ENCODE results near the gene KCTD5.

- no peak for TF ChIP-seq EZH2 (IDR thresholded peaks at IDR 0.05; ENCODE audit: low read depth, low read length, severe bottlenecking)
- no peak for TF ChIP-seq POLR2A (IDR thresholded peaks at IDR 0.05; ENCODE audit: control extremely low read depth in 1 of 2, low read depth in 2 of 2, low read length in 2 of 2)
- no peak for TF ChIP-seq CTCF (IDR thresholded peaks at IDR 0.05; ENCODE audit: control extremely low read depth in 1 of 3, insufficient read depth in 1 of 3, low read depth in 1 of 3, low read length in 3 of 3)
- TF ChIP-seq POLR2AphosphoS5 (IDR thresholded peaks at IDR 0.05; ENCODE audit: low read depth, low read length): no peak
- no peak for TF ChIP-seq CHD2 (IDR thresholded peaks at IDR 0.05; ENCODE audit: low read length)
- TF ChIP-seq RAD21 (IDR thresholded peaks at IDR 0.05 in 1 of 2, conservative IDR thresholded peaks at IDR 0.05 in 1 of 2; ENCODE audit: low read depth in 2 of 2, low read length in 2 of 2): no peak
Observed at GRCh38 chr16:2715064-2715463, 32.7 kb downstream of the KCTD5 start.
